Mucosa of gallbladder (tissue), 1 donor: Measurements from ENCODE around the gene KRTAP3-1. TPM values are rescaled to one million over a fixed set of nuclear protein-coding genes. Genes with fewer than 3 reads are reported as not detected.
"Not testable (repeated sequence)": the region's sequence is repeated elsewhere in the genome, so short reads cannot be mapped to it uniquely, and the experiment has no call there.

ENCODE experiments used
- DNase-seq: peaks from one replicate; pipeline ENCODE4 v3.0.0-alpha.2; 2020; ENCODE audit warnings: low spot score
- total RNA-seq: library from RNA; stranded (reverse); gene quantifications from one replicate; pipeline ENCODE4 v1.2.1, GENCODE V29; 2021
- donor health status: DM: no; HTN: no; CAD: no.

KRTAP3-1 gene
- total RNA-seq, 1 donor from 2014 or later, result not detected

DNA sequence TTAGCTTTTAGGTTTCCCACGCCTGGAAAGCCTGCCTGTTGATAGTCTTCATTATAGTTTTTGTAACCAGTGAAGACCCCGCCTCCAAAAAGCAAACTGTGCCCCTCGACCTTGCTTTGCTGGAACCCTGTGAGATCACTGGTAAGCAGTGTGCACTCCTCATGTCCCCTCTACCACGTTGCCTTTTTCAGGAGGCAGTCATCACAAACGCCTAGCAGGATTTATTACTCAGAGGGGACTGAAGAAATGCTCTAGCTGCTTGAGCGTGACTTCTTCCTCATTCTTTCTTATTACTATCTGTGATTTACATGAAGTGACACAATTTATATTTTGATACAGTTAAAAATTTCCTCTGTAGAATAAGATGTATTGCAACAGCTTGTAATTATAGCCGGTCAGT, 6.5 kb upstream of the KRTAP3-1 start:
- no peak for DNase-seq

- DNase-seq, result no peak
These were observed 4.7 kb upstream of the KRTAP3-1 start for GRCh38 chr17:41013606-41014005.

- no peak for DNase-seq
These were observed 4.3 kb upstream of the KRTAP3-1 start for GRCh38 chr17:41013181-41013580.

GRCh38 chr17:41012326-41013120, 3.6 kb upstream of the KRTAP3-1 start:
- DNase-seq, result no peak

DNA sequence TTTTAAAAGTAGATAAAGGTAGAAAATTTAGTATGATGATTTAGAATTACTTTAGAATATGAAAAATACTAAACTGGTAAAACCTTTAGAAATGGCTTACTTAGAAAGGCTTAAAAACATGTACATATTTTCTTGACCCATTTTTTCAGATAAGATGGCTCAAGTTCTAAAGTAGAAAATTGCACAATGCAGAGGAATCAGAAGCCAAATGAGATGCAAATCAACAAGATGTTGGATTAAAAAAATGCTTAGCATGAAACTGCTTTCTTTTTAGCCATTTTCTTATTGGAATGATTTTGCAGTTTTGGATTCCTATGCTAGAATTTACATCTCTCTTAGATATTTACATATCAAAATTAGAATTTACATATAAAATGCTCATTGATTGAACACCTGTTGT, 1.5 kb upstream of the KRTAP3-1 start:
- no peak for DNase-seq

GRCh38 chr17:41009936-41010335, 1.0 kb upstream of the KRTAP3-1 start:
- no peak for DNase-seq

DNA sequence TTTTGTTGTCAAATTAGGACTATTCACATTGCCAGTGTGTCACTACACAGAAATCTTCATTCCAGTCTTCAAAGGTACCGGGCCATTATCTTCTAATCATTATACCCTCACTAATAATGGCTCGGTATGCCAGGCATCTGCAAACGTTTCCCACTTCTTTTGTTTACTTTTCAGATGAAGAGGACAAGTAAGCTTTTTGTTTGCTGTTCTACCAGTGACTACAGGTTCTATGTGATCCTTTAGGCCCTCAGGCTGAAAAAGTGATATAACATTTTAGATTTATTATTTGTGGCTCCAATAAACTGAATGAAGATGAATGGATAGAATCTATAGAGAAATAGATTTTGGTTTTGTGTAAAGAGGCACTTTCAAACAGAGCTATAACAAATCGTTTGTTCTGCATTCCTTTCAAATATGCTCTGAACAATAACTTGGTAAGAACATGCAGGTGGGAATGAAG, 403 bp upstream of the KRTAP3-1 start:
- no peak for DNase-seq

DNA sequence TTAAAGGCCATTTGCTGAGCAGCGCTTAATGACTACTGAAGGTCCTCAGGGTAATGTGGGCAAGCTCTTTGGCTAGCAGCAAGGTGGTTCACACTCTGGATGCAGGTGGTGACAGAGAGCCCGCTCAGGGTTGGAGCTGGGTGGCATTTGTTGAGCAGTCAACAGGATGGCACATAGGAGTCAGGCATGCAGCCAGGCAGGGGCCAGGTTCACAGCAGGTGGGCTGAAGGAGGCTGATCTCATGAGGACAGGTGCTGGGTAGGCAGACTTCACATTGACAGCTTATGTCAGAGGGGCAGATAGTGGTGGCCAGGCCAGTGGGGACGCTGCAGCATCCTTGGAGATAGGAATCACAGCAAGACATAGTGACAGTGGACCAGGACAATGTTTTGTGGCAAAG, 4.5 kb downstream of the KRTAP3-1 start:
- no peak for DNase-seq

GRCh38 chr17:41003926-41004325, 5.0 kb downstream of the KRTAP3-1 start:
- DNase-seq, result no peak

DNA sequence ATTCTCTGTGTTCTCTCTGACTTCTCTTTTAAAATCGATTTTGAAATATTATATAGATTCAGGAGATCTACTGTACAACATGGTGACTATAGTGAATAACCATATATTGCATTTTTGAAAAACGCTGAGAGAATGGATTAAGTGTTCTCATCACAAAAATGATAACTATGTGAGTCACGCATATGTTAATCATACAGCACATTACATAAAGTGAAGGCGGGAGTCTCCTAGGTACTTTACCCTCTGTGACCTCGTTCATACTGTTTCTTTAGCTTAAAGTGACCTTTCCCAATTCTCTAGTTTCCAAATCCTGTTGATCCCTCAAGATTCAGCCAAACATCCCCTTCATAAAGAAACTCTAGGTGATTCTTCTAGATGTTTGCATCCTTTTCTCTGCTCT, 6.1 kb downstream of the KRTAP3-1 start:
- DNase-seq, result no peak

GRCh38 chr17:41001795-41002194, 7.1 kb downstream of the KRTAP3-1 start:
- no peak for DNase-seq

GRCh38 chr17:40999563-40999962, 9.4 kb downstream of the KRTAP3-1 start, which contains the start of gene KRTAP3-2:
TSS of gene KRTAP3-2 (minus strand) at chr17:40999906. CDS start at chr17:40999853, 53 bp downstream.
- not testable (repeated sequence) for DNase-seq

DNA sequence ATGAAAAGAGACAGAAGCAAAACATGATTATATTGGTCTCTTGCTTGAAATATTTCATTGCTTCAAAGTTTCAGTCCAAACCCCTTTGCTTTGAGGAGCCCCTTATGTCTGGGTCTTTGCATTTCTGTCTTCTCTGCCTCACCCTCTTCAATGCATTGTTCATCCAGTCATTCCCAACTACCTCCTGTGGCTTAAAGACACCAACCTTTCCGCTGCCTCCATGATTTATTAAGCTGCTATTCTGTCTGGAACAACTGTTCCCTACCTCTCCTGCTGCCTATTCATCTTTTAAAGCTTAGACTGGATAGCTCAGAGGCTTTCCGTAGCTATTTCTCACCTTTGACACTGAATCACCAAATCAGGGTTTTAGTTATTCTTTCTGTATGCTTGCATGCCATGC, 11.6 kb downstream of the KRTAP3-1 start:
- no peak for DNase-seq

DNA sequence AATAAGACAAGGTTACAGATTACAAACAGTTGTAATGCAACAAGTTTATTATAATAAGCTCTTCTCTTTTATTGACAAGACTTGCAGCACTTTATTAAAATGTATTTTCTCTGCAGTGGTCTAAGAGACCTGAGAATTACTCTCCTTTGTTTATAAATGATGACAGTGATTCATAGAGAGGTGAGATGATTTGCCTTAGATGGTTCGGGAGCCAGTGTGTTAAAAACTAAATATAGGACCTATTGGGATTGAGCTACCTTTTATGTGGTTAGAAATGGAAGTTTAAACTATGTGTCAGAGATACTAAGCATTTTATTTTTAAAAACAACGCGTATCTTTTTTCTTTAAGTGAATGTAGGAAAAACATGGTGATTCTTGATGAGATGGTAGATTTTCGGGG, 12.1 kb downstream of the KRTAP3-1 start:
- DNase-seq, result no peak

GRCh38 chr17:40995116-40995515, 13.8 kb downstream of the KRTAP3-1 start:
- no peak for DNase-seq

DNA sequence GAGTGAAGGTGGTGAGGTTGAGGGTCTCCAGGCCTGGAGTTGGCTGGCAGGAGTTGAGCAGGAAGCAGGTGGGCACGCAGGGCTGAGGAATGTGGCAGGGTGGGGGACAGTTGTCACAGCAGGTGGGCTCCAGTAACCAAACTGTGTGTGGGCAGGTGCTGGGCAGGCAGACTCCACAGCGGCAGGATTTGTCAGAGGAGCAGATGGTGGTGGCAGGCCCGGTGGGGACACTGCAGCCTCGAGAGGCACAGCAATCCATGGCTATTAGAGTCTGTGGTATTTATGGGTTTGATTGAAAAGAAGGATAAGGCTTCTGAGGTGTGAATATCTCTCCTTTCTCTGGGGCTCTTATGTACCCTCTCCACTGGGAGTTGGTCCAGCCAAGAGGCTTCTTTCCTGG, 15.1 kb downstream of the KRTAP3-1 start, which contains the start of gene KRTAP3-3:
KRTAP3-3 (minus strand) TSS at position 326 of the 400 bp plus-strand sequence; CDS start at position 259, 67 bp downstream.
- DNase-seq, result no peak

DNA sequence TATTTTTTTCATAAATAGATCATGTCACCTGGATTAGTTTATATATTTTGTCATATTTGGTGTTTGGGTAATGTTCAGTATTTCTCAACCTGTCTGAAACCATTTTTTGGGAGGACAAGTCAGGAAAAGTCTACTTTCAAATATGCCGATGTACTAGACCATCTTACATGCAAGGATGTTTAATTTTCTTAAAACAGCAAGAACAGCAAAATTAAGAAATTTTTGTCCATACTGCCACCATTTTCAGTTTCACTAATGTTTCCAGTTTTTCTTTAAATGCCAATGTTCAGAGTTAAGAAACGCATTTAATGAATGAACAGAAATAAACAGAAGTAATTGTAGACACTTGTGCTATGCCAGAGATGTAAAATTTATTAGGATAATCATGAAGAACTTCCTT, 15.8 kb downstream of the KRTAP3-1 start:
- DNase-seq, result no peak

GRCh38 chr17:40992666-40993065, 16.3 kb downstream of the KRTAP3-1 start:
- no peak for DNase-seq

DNA sequence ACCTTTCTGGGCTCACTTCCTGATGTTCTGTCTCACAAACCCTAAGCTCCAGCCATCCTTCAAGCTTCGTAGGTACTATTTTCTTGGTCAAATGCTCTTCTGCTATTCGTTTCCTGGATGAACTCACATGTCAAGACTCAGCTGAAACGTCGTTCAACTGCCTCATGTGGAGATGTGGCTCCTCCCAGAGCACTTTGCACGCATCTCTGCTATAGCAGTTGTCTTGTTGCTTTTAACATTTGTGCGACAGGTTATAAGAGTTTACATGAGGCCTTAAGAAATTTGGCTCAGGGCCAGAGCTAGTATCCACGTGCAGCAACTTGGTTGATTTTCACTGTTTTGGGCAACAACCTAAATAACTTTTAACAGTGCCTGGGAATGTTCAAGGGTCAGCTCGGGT, 22.0 kb downstream of the KRTAP3-1 start:
- no peak for DNase-seq

DNA sequence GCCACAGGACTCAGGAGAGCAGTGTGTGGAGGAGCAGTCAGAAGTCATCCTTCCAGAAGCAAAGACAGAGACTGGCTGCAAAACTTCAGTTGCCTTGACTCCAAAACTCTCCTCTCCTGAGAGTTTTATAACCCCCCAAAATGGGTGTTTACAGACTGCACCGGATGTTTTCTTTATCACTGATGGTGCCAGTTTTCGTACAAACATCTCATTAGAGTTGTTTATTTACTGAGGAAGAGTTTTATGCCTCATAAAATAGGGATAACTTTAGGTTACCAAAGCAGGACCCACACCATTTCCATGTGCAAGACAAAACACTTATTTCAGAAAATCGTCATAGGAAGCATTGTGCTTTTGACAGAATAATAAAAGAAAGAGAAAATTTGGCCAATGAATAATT, 24.7 kb downstream of the KRTAP3-1 start, which contains the start of gene KRT40:
KRT40 (minus strand) TSS at position 101 of the 400 bp plus-strand sequence; CDS start at position 48, 53 bp downstream.
- no peak for DNase-seq

- DNase-seq, result no peak
These were observed 27.8 kb downstream of the KRTAP3-1 start for GRCh38 chr17:40981115-40981514.

GRCh38 chr17:40980596-40980995, 28.3 kb downstream of the KRTAP3-1 start:
- DNase-seq, result no peak

- no peak for DNase-seq
These were observed 28.8 kb downstream of the KRTAP3-1 start for GRCh38 chr17:40980117-40980516.
